GM19239 (cell line): ENCODE measurements around the gene STIP1.

ENCODE experiments used
- DNase-seq: peaks from one replicate; pipeline ENCODE4 v3.0.0; 2011; ENCODE audit warnings: low spot score; ENCODE audit not compliant: insufficient read length
- FAIRE-seq: peaks from 2 replicates; lab custom pipeline; 2011; peaks lifted over from hg19 to GRCh38; lab: Jason Lieb, UNC

Gene STIP1

GRCh38 chr11:64219755-64220154, 33.8 kb downstream of the STIP1 start:
- DNase-seq (no peak), FAIRE-seq (no peak)

- no peak for DNase-seq
- FAIRE-seq, result no peak
Measured at GRCh38 chr11:64220271-64220670, 34.3 kb downstream of the STIP1 start.

GRCh38 chr11:64220798-64221197, 34.8 kb downstream of the STIP1 start:
- DNase-seq, result no peak

GRCh38 chr11:64222651-64223000, 36.7 kb downstream of the STIP1 start:
- FAIRE-seq (no peak), DNase-seq (no peak)

More at GRCh38 chr11:64220798-64221197, 34.8 kb downstream of the STIP1 start:
- FAIRE-seq, result no peak

- DNase-seq (no peak), FAIRE-seq (no peak)
Measured at GRCh38 chr11:64223001-64223651, 37.2 kb downstream of the STIP1 start.

- FAIRE-seq (no peak), DNase-seq (no peak)
Measured at GRCh38 chr11:64224151-64224890, 38.4 kb downstream of the STIP1 start.

GRCh38 chr11:64224891-64225607, 39.1 kb downstream of the STIP1 start:
- no peak for FAIRE-seq
- no peak for DNase-seq

- DNase-seq (peak; percentile 92), FAIRE-seq (peak; percentile 86)
Measured at GRCh38 chr11:64225608-64226506, 39.9 kb downstream of the STIP1 start, which contains the start of the genes NUDT22 and TRPT1. NUDT22 (plus strand) TSS chr11:64226274; CDS start chr11:64226653, 379 bp downstream. TRPT1 (minus strand) TSS chr11:64226186; CDS start chr11:64225860, 326 bp downstream.

GRCh38 chr11:64226507-64227051, 40.6 kb downstream of the STIP1 start:
- peak; percentile 54 for DNase-seq
- peak; percentile 88 for FAIRE-seq

- FAIRE-seq (peak; percentile 61), DNase-seq (no peak)
Measured at GRCh38 chr11:64227405-64227956, 41.5 kb downstream of the STIP1 start.

GRCh38 chr11:64229090-64229743, 43.2 kb downstream of the STIP1 start:
- FAIRE-seq, result no peak
- DNase-seq, result no peak

GRCh38 chr11:64229744-64230170, 43.8 kb downstream of the STIP1 start:
- no peak for DNase-seq
- FAIRE-seq, result no peak

GRCh38 chr11:64230171-64230984, 44.4 kb downstream of the STIP1 start, which contains the start of gene DNAJC4:
DNAJC4 (plus strand) TSS chr11:64230548; CDS start chr11:64230855, 307 bp downstream.
- FAIRE-seq (peak; percentile 96), DNase-seq (peak; percentile 88)

- FAIRE-seq (peak; percentile 31), DNase-seq (no peak)
Measured at GRCh38 chr11:64230985-64231365, 45.0 kb downstream of the STIP1 start.

- DNase-seq (no peak), FAIRE-seq (no peak)
Measured at GRCh38 chr11:64231546-64231945, 45.6 kb downstream of the STIP1 start.

- DNase-seq, result no peak
- no peak for FAIRE-seq
Measured at GRCh38 chr11:64232182-64232966, 46.4 kb downstream of the STIP1 start.

- DNase-seq, result no peak
- no peak for FAIRE-seq
Measured at GRCh38 chr11:64232967-64233315, 47.0 kb downstream of the STIP1 start.
